ENCODE data around the gene MARCOL.

DNA sequence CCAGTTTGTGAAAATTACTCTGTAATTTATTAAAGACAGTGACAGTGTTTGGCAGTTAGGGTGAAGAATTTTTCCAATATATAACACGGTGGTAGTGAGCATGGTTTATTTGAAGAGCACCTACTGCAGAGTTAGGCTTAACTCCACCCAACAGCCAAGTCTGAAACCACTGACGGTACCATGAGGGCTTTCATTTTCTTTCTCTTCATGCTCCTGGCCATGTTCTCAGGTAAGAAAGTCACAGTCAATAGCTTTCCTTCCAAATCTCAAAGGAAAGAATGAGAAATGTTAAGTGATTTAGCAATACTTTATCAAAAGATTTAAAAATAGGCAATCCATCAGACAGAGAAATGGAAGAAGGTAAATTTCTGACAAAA, at the start of gene MARCOL:
- TF ChIP-seq, protein P1, sequence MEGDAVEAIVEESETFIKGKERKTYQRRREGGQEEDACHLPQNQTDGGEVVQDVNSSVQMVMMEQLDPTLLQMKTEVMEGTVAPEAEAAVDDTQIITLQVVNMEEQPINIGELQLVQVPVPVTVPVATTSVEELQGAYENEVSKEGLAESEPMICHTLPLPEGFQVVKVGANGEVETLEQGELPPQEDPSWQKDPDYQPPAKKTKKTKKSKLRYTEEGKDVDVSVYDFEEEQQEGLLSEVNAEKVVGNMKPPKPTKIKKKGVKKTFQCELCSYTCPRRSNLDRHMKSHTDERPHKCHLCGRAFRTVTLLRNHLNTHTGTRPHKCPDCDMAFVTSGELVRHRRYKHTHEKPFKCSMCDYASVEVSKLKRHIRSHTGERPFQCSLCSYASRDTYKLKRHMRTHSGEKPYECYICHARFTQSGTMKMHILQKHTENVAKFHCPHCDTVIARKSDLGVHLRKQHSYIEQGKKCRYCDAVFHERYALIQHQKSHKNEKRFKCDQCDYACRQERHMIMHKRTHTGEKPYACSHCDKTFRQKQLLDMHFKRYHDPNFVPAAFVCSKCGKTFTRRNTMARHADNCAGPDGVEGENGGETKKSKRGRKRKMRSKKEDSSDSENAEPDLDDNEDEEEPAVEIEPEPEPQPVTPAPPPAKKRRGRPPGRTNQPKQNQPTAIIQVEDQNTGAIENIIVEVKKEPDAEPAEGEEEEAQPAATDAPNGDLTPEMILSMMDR (conservative IDR thresholded peaks at IDR 0.05 in 1 of 2, IDR thresholded peaks at IDR 0.05 in 1 of 2; ENCODE audit: low read depth in 1 of 2, low read length in 2 of 2) = no peak
- no peak for TF ChIP-seq EZH2 (IDR thresholded peaks at IDR 0.05; ENCODE audit: low read length, missing control alignments)

Data from fibroblast of lung (primary cell).